ENCODE measurements around the gene HOXA5.

HOXA5 gene

DNA sequence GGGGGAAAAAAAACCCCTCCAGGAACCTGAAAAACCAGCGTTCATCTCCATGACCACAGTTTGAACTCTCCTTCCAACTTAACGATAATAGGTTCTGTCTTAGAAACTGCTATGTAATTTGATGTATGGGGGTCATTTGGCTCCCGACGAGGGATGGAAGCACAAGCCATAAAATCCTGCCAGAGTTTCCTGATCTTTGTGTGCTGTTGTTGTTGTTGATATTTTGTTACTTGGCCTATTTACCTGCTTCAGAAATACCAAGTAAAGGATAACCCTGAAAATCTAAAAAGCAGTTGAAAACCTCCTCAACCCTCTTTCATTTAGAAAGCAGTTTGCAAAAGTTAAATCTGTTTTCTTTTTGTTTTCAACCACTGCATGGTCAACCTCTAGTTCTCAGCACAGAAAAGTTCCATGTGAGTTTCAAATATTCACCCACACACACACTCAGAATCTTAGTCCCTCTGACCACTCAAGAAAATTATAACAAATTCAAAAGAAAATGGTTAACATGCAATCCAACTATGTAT is 31.7 kb downstream of the HOXA5 start (continued):
- TF ChIP-seq PRDM6 (tag by site-specific recombination; IDR thresholded peaks at IDR 0.05) = peak; percentile 39
- no peak for TF ChIP-seq ZNF221 (tag by site-specific recombination; IDR thresholded peaks at IDR 0.05; ENCODE audit: borderline replicate concordance)
- TF ChIP-seq ZNF513 (tag by site-specific recombination; IDR thresholded peaks at IDR 0.05) = no peak
- 0 out of 2 replicates have a peak, but pooled peaks have one; percentile 12 for TF ChIP-seq ZNF366 (tag by site-specific recombination; conservative IDR thresholded peaks at IDR 0.05)

- no peaks in the 10 kb centered on the region for H3K9me3 ChIP-seq (ENCODE audit: control insufficient read depth, insufficient read depth, low read depth, low read length)
- peaks cover 11 to 25% of the 10 kb centered on the region in 2 experiments for H3K36me3 ChIP-seq (ENCODE audit: control insufficient read depth in 2 of 2, insufficient read depth in 1 of 2, low read length in 2 of 2)
- ChIA-PET CTCF (interaction anchor here (0.9 to 1.9 kb wide), 6 partner anchors 9 to 257 kb away, joined by 3 to 6 read pairs (median 4); partner anchors contain the start of genes HOXA4 and HOXA5), POLR2A (interaction anchor here (0.7 to 3.2 kb wide), 8 partner anchors 9 to 247 kb away, joined by 3 to 31 read pairs (median 4); partner anchors contain the start of genes HOXA1, HOXA4 and SKAP2)
- H3K4me1 ChIP-seq (ENCODE audit: control insufficient read depth, insufficient read depth, low read length) = peaks cover 9% of the 10 kb centered on the region
- peak overlapping the region; percentile 70 for H3K4me3 ChIP-seq (ENCODE audit: low read depth, low read length)
- H3K27ac ChIP-seq (ENCODE audit: extremely low read depth, low read depth, low read length) = peak overlapping the region; percentile 99
- TF ChIP-seq ZNF585B (tag by site-specific recombination; IDR thresholded peaks at IDR 0.05) (no peak), GLIS1 (tag by site-specific recombination; IDR thresholded peaks at IDR 0.05) (peak; percentile 82), ZBTB21 (tag by site-specific recombination; IDR thresholded peaks at IDR 0.05) (no peak), PRDM1 (tag by site-specific recombination; IDR thresholded peaks at IDR 0.05) (no peak), ZNF560 (tag by site-specific recombination; IDR thresholded peaks at IDR 0.05; ENCODE audit: borderline replicate concordance) (no peak), ZNF521 (tag by site-specific recombination; IDR thresholded peaks at IDR 0.05) (no peak), IKZF3 (tag by site-specific recombination; IDR thresholded peaks at IDR 0.05) (peak; percentile 61), ZNF830 (tag by site-specific recombination; IDR thresholded peaks at IDR 0.05; ENCODE audit: low read depth) (no peak), ZNF362 (tag by site-specific recombination; IDR thresholded peaks at IDR 0.05) (no peak), ZXDB (tag by site-specific recombination; IDR thresholded peaks at IDR 0.05) (0 out of 2 replicates have a peak, but pooled peaks have one; percentile 3), ZNF223 (tag by site-specific recombination; IDR thresholded peaks at IDR 0.05) (no peak), ZNF555 (tag by site-specific recombination; conservative IDR thresholded peaks at IDR 0.05) (no peak), ZNF140 (tag by site-specific recombination; IDR thresholded peaks at IDR 0.05) (no peak), ZNF335 (tag by site-specific recombination; conservative IDR thresholded peaks at IDR 0.05) (peak; percentile 30; the same call in 1 of the 2 replicates)
- TF ChIP-seq, protein P1, sequence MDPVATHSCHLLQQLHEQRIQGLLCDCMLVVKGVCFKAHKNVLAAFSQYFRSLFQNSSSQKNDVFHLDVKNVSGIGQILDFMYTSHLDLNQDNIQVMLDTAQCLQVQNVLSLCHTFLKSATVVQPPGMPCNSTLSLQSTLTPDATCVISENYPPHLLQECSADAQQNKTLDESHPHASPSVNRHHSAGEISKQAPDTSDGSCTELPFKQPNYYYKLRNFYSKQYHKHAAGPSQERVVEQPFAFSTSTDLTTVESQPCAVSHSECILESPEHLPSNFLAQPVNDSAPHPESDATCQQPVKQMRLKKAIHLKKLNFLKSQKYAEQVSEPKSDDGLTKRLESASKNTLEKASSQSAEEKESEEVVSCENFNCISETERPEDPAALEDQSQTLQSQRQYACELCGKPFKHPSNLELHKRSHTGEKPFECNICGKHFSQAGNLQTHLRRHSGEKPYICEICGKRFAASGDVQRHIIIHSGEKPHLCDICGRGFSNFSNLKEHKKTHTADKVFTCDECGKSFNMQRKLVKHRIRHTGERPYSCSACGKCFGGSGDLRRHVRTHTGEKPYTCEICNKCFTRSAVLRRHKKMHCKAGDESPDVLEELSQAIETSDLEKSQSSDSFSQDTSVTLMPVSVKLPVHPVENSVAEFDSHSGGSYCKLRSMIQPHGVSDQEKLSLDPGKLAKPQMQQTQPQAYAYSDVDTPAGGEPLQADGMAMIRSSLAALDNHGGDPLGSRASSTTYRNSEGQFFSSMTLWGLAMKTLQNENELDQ (tag by site-specific recombination; IDR thresholded peaks at IDR 0.05; ENCODE audit: low read depth) = no peak
- TF ChIP-seq, protein P2, sequence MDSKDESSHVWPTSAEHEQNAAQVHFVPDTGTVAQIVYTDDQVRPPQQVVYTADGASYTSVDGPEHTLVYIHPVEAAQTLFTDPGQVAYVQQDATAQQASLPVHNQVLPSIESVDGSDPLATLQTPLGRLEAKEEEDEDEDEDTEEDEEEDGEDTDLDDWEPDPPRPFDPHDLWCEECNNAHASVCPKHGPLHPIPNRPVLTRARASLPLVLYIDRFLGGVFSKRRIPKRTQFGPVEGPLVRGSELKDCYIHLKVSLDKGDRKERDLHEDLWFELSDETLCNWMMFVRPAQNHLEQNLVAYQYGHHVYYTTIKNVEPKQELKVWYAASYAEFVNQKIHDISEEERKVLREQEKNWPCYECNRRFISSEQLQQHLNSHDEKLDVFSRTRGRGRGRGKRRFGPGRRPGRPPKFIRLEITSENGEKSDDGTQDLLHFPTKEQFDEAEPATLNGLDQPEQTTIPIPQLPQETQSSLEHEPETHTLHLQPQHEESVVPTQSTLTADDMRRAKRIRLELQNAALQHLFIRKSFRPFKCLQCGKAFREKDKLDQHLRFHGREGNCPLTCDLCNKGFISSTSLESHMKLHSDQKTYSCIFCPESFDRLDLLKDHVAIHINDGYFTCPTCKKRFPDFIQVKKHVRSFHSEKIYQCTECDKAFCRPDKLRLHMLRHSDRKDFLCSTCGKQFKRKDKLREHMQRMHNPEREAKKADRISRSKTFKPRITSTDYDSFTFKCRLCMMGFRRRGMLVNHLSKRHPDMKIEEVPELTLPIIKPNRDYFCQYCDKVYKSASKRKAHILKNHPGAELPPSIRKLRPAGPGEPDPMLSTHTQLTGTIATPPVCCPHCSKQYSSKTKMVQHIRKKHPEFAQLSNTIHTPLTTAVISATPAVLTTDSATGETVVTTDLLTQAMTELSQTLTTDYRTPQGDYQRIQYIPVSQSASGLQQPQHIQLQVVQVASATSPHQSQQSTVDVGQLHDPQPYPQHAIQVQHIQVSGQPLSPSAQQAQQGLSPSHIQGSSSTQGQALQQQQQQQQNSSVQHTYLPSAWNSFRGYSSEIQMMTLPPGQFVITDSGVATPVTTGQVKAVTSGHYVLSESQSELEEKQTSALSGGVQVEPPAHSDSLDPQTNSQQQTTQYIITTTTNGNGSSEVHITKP (tag by site-specific recombination; IDR thresholded peaks at IDR 0.05) = peak; percentile 75
- TF ChIP-seq, protein P3, sequence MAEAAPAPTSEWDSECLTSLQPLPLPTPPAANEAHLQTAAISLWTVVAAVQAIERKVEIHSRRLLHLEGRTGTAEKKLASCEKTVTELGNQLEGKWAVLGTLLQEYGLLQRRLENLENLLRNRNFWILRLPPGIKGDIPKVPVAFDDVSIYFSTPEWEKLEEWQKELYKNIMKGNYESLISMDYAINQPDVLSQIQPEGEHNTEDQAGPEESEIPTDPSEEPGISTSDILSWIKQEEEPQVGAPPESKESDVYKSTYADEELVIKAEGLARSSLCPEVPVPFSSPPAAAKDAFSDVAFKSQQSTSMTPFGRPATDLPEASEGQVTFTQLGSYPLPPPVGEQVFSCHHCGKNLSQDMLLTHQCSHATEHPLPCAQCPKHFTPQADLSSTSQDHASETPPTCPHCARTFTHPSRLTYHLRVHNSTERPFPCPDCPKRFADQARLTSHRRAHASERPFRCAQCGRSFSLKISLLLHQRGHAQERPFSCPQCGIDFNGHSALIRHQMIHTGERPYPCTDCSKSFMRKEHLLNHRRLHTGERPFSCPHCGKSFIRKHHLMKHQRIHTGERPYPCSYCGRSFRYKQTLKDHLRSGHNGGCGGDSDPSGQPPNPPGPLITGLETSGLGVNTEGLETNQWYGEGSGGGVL (tag by site-specific recombination; IDR thresholded peaks at IDR 0.05) = peak; percentile 76
Measured at GRCh38 chr7:27111042-27111750, 32.3 kb downstream of the HOXA5 start.
